ENCODE measurements around the gene CTCF.

Gene CTCF

GRCh38 chr16:67677712-67678111, 115.4 kb downstream of the CTCF start:
- CTCF ChIA-PET, result interaction anchor here (10.7 kb wide), 1 partner anchor 8 kb away, joined by 87 read pairs; the partner anchor contains the start of genes C16orf86 and ENKD1
- TF ChIP-seq CTCF (IDR thresholded peaks at IDR 0.05; ENCODE audit: insufficient read depth, low read length, missing control alignments), result no peak
- no peak for DNase-seq (ENCODE audit: low read depth, low spot score)
- POLR2A ChIA-PET, result no interaction called here
- no peak overlapping the region for H3K4me3 ChIP-seq (ENCODE audit: low read depth, low read length)

- H3K4me3 ChIP-seq (ENCODE audit: low read depth, low read length), result no peak overlapping the region
- no peak for TF ChIP-seq CTCF (IDR thresholded peaks at IDR 0.05; ENCODE audit: insufficient read depth, low read length, missing control alignments)
- DNase-seq (ENCODE audit: low read depth, low spot score), result no peak
- ChIA-PET CTCF (interaction anchor here (10.7 kb wide), 1 partner anchor 9 kb away, joined by 87 read pairs; the partner anchor contains the start of genes C16orf86 and ENKD1), POLR2A (no interaction called here)
Measured at GRCh38 chr16:67678354-67679023, 116.2 kb downstream of the CTCF start.

GRCh38 chr16:67679935-67680897, 117.9 kb downstream of the CTCF start:
- POLR2A ChIA-PET, result interaction anchor here (0.6 kb wide), 1 partner anchor 133 kb away, joined by 3 read pairs; no protein-coding TSS in a partner anchor
- CTCF ChIA-PET, result interaction anchor here (1.0 to 10.7 kb wide), 4 partner anchors 10 to 159 kb away, joined by 3 to 87 read pairs (median 4); partner anchors contain the start of genes C16orf86 and ENKD1
- no peak overlapping the region for H3K4me3 ChIP-seq (ENCODE audit: low read depth, low read length)

GRCh38 chr16:67683767-67684166, 121.4 kb downstream of the CTCF start:
- CTCF ChIA-PET, result interaction anchor here (1.1 to 10.7 kb wide), 3 partner anchors 14 to 162 kb away, joined by 3 to 87 read pairs (median 4); partner anchors contain the start of genes C16orf86 and ENKD1
- POLR2A ChIA-PET, result no interaction called here
- H3K4me3 ChIP-seq (ENCODE audit: low read depth, low read length), result no peak overlapping the region
- TF ChIP-seq CTCF (IDR thresholded peaks at IDR 0.05; ENCODE audit: insufficient read depth, low read length, missing control alignments), result no peak
- no peak for DNase-seq (ENCODE audit: low read depth, low spot score)

More at GRCh38 chr16:67679935-67680897, 117.9 kb downstream of the CTCF start:
- no peak for TF ChIP-seq CTCF (IDR thresholded peaks at IDR 0.05; ENCODE audit: insufficient read depth, low read length, missing control alignments)
- no peak for DNase-seq (ENCODE audit: low read depth, low spot score)

- POLR2A ChIA-PET, result no interaction called here
- no peak for TF ChIP-seq CTCF (IDR thresholded peaks at IDR 0.05; ENCODE audit: insufficient read depth, low read length, missing control alignments)
- DNase-seq (ENCODE audit: low read depth, low spot score), result no peak
- no peak overlapping the region for H3K4me3 ChIP-seq (ENCODE audit: low read depth, low read length)
- CTCF ChIA-PET, result interaction anchor here (10.7 kb wide), 1 partner anchor 16 kb away, joined by 87 read pairs; the partner anchor contains the start of genes C16orf86 and ENKD1
Measured at GRCh38 chr16:67685388-67686112, 123.2 kb downstream of the CTCF start.

All from AG04449 (cell line).